ENCODE data around the gene RTN1.

The RTN1 gene

DNA sequence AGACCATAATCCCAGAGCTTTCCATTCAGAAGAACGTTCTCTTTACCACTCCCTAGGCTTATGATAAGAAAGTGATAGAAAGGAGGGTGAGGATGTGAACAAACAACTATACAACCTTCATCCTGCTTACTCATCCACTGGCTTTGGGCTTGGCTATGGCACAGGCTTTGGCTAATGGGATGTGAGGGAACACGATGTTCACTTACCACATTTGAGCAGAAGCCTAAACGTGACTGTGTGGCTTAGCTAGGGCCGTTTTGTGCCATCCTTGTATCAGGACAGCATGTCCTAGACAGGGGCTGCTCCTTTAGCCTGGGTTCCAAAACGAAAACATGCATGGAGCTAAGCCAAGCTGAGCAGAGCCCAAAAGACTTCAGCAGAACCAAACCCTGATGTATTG is 175.4 kb downstream of the RTN1 start:
- Histone ChIP-seq H4K20me1 (ENCODE audit: control insufficient read depth, insufficient read depth, low read depth, low read length) (no peaks in the 10 kb centered on the region), H3K4me2 (ENCODE audit: low read length) (no peak overlapping the region), H3K36me3 (ENCODE audit: control insufficient read depth, low read length) (no peaks in the 10 kb centered on the region), H3K4me1 (ENCODE audit: control insufficient read depth, low read length) (no peaks in the 10 kb centered on the region), H3K9me3 (ENCODE audit: control insufficient read depth, insufficient read depth, low read length) (no peaks in the 10 kb centered on the region), H3K4me3 (ENCODE audit: low read length) (no peak overlapping the region), H3K27me3 (ENCODE audit: control insufficient read depth, low read length) (no peaks in the 10 kb centered on the region), H3K9me2 (replicated peaks; ENCODE audit: control insufficient read depth, low read length) (no peaks in the 10 kb centered on the region), H3K79me2 (ENCODE audit: control insufficient read depth, low read length) (no peaks in the 10 kb centered on the region), H3K27ac (ENCODE audit: low read depth, low read length) (no peak overlapping the region), H3F3A (ENCODE audit: control insufficient read depth, insufficient read depth) (no peaks in the 10 kb centered on the region)
- no peak for TF ChIP-seq EZH2phosphoT487 (IDR thresholded peaks at IDR 0.05; ENCODE audit: borderline replicate concordance, low read length)
- TF ChIP-seq, protein P1, sequence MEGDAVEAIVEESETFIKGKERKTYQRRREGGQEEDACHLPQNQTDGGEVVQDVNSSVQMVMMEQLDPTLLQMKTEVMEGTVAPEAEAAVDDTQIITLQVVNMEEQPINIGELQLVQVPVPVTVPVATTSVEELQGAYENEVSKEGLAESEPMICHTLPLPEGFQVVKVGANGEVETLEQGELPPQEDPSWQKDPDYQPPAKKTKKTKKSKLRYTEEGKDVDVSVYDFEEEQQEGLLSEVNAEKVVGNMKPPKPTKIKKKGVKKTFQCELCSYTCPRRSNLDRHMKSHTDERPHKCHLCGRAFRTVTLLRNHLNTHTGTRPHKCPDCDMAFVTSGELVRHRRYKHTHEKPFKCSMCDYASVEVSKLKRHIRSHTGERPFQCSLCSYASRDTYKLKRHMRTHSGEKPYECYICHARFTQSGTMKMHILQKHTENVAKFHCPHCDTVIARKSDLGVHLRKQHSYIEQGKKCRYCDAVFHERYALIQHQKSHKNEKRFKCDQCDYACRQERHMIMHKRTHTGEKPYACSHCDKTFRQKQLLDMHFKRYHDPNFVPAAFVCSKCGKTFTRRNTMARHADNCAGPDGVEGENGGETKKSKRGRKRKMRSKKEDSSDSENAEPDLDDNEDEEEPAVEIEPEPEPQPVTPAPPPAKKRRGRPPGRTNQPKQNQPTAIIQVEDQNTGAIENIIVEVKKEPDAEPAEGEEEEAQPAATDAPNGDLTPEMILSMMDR (IDR thresholded peaks at IDR 0.05; ENCODE audit: low read depth, low read length, poor library complexity, severe bottlenecking): no peak

DNA sequence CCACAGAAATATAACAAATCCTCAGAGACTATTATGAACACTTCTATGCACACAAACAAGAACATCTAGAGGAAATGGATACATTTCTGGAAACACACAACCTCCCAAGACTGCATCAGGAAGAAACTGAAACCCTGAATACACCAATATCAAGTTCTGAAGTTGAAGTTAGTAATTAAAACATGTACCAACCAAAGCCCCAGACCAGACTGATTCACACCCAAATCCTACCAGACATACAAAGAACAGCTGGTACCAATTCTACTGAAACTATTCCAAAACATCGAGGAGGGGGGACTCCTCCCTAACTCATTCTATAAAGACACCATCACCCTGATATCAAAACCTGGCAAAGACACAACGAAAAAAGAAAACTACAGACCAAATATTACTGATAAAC is 179.3 kb downstream of the RTN1 start:
- Histone ChIP-seq H3K27ac (ENCODE audit: low read depth, low read length) (no peak overlapping the region), H3K4me2 (ENCODE audit: low read length) (no peak overlapping the region), H3K79me2 (ENCODE audit: control insufficient read depth, low read length) (no peaks in the 10 kb centered on the region), H3K4me1 (ENCODE audit: control insufficient read depth, low read length) (no peaks in the 10 kb centered on the region), H4K20me1 (ENCODE audit: control insufficient read depth, insufficient read depth, low read depth, low read length) (no peaks in the 10 kb centered on the region), H3F3A (ENCODE audit: control insufficient read depth, insufficient read depth) (no peaks in the 10 kb centered on the region), H3K36me3 (ENCODE audit: control insufficient read depth, low read length) (no peaks in the 10 kb centered on the region), H3K9me2 (replicated peaks; ENCODE audit: control insufficient read depth, low read length) (no peaks in the 10 kb centered on the region), H3K4me3 (ENCODE audit: low read length) (no peak overlapping the region), H3K27me3 (ENCODE audit: control insufficient read depth, low read length) (no peaks in the 10 kb centered on the region), H3K9me3 (ENCODE audit: control insufficient read depth, insufficient read depth, low read length) (no peaks in the 10 kb centered on the region)
- no peak for TF ChIP-seq EZH2phosphoT487 (IDR thresholded peaks at IDR 0.05; ENCODE audit: borderline replicate concordance, low read length)
- TF ChIP-seq, protein P1 (IDR thresholded peaks at IDR 0.05; ENCODE audit: low read depth, low read length, poor library complexity, severe bottlenecking): no peak

DNA sequence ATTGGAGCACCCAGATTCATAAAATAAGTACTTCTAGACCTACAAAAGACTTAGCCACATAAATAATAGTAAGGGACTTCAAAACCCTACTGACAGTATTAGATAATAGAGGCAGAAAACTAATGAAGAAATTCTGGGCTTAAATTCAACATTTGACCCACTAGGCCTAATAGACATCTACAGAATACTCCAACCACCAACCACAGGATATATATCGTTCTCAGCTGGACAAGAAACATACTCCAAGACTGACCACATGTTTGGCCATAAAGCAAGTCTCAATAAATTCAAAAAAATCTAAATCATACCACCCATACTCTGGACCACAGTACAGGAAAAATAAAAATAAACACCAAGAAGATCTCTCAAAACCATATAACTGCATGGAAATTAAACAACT is 180.2 kb downstream of the RTN1 start:
- no peaks in the 10 kb centered on the region for H3K9me2 ChIP-seq (replicated peaks; ENCODE audit: control insufficient read depth, low read length)

More for the DNA sequence above, 180.2 kb downstream of the RTN1 start:
- Histone ChIP-seq H4K20me1 (ENCODE audit: control insufficient read depth, insufficient read depth, low read depth, low read length) (no peaks in the 10 kb centered on the region), H3K9me3 (ENCODE audit: control insufficient read depth, insufficient read depth, low read length) (no peaks in the 10 kb centered on the region), H3K27ac (ENCODE audit: low read depth, low read length) (no peak overlapping the region), H3K79me2 (ENCODE audit: control insufficient read depth, low read length) (no peaks in the 10 kb centered on the region), H3K4me2 (ENCODE audit: low read length) (no peak overlapping the region), H3K36me3 (ENCODE audit: control insufficient read depth, low read length) (no peaks in the 10 kb centered on the region), H3F3A (ENCODE audit: control insufficient read depth, insufficient read depth) (no peaks in the 10 kb centered on the region), H3K4me3 (ENCODE audit: low read length) (no peak overlapping the region), H3K27me3 (ENCODE audit: control insufficient read depth, low read length) (no peaks in the 10 kb centered on the region), H3K4me1 (ENCODE audit: control insufficient read depth, low read length) (no peaks in the 10 kb centered on the region)
- no peak for TF ChIP-seq EZH2phosphoT487 (IDR thresholded peaks at IDR 0.05; ENCODE audit: borderline replicate concordance, low read length)
- TF ChIP-seq, protein P1 (IDR thresholded peaks at IDR 0.05; ENCODE audit: low read depth, low read length, poor library complexity, severe bottlenecking): no peak
